Ishikawa (cell line): Measurements from ENCODE around the gene GRHL1.

Experiments
- CEBPB ChIP-seq: IDR thresholded peaks from 2 replicates; pipeline ENCODE4 v1.6.1; 2012
- CREB1 ChIP-seq: IDR thresholded peaks from 2 replicates; pipeline ENCODE4 v1.6.1; 2012; ENCODE audit warnings: low read depth
- EGR1 ChIP-seq: IDR thresholded peaks from 2 replicates; pipeline ENCODE4 v1.6.1; 2012
- EP300 ChIP-seq: IDR thresholded peaks from 2 replicates; pipeline ENCODE4 v1.6.1; 2012; ENCODE audit warnings: borderline replicate concordance
- FOXM1 ChIP-seq: IDR thresholded peaks from 2 replicates; pipeline ENCODE4 v1.6.1; 2012; ENCODE audit warnings: low read depth, borderline replicate concordance
- NFIC ChIP-seq: IDR thresholded peaks from 2 replicates; pipeline ENCODE4 v1.6.1; 2012
- RAD21 ChIP-seq: IDR thresholded peaks from 2 replicates; pipeline ENCODE4 v1.6.1; 2012; ENCODE audit warnings: low read depth
- TAF1 ChIP-seq: IDR thresholded peaks from 2 replicates; pipeline ENCODE4 v1.6.1; 2012; ENCODE audit warnings: low read depth, mild to moderate bottlenecking
- TCF12 ChIP-seq: IDR thresholded peaks from 2 replicates; pipeline ENCODE4 v1.6.1; 2012; ENCODE audit warnings: low read depth
- TEAD4 ChIP-seq: IDR thresholded peaks from 2 replicates; pipeline ENCODE4 v1.6.1; 2012
- YY1 ChIP-seq: IDR thresholded peaks from 2 replicates; pipeline ENCODE4 v1.6.1; 2012; ENCODE audit warnings: low read depth
- ZBTB7A ChIP-seq: IDR thresholded peaks from 2 replicates; pipeline ENCODE4 v1.6.1; 2012; ENCODE audit warnings: low read depth
- TF ChIP-seq, protein P1 (sequence below): IDR thresholded peaks from 2 replicates; pipeline ENCODE4 v1.6.1; 2012
- TF ChIP-seq, protein P2 (sequence below): IDR thresholded peaks from 2 replicates; pipeline ENCODE4 v1.6.1; 2012; ENCODE audit warnings: low read depth, mild to moderate bottlenecking
- TF ChIP-seq, protein P3 (sequence below): IDR thresholded peaks from 2 replicates; pipeline ENCODE4 v1.6.1; 2012

The GRHL1 gene

DNA sequence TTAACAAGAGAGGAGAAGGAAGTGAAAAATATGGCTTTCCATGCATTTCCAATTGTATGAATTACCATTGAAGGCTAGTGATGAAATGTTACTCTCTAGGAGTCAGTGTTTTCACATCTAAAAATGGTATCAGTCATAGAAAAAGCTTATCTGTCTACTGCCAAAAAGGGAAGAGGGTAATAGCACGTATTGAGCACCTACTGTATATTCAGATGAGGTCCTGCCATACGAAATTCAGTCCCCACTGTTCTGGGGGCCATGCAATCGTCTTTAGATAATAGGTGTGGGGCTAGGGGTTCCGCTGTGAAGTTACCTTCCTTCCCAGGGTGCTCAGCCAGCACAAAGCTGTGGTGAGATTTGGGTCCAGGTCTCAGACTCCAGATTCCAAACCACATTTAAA is 14.2 kb upstream of the GRHL1 start:
- TF ChIP-seq EGR1 (no peak), TAF1 (no peak), NFIC (no peak), RAD21 (no peak), CREB1 (no peak), TEAD4 (no peak)
- TF ChIP-seq, protein P1, sequence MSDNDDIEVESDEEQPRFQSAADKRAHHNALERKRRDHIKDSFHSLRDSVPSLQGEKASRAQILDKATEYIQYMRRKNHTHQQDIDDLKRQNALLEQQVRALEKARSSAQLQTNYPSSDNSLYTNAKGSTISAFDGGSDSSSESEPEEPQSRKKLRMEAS: no peak
- TF ChIP-seq, protein P2, sequence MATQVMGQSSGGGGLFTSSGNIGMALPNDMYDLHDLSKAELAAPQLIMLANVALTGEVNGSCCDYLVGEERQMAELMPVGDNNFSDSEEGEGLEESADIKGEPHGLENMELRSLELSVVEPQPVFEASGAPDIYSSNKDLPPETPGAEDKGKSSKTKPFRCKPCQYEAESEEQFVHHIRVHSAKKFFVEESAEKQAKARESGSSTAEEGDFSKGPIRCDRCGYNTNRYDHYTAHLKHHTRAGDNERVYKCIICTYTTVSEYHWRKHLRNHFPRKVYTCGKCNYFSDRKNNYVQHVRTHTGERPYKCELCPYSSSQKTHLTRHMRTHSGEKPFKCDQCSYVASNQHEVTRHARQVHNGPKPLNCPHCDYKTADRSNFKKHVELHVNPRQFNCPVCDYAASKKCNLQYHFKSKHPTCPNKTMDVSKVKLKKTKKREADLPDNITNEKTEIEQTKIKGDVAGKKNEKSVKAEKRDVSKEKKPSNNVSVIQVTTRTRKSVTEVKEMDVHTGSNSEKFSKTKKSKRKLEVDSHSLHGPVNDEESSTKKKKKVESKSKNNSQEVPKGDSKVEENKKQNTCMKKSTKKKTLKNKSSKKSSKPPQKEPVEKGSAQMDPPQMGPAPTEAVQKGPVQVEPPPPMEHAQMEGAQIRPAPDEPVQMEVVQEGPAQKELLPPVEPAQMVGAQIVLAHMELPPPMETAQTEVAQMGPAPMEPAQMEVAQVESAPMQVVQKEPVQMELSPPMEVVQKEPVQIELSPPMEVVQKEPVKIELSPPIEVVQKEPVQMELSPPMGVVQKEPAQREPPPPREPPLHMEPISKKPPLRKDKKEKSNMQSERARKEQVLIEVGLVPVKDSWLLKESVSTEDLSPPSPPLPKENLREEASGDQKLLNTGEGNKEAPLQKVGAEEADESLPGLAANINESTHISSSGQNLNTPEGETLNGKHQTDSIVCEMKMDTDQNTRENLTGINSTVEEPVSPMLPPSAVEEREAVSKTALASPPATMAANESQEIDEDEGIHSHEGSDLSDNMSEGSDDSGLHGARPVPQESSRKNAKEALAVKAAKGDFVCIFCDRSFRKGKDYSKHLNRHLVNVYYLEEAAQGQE: no peak
- TF ChIP-seq, protein P3, sequence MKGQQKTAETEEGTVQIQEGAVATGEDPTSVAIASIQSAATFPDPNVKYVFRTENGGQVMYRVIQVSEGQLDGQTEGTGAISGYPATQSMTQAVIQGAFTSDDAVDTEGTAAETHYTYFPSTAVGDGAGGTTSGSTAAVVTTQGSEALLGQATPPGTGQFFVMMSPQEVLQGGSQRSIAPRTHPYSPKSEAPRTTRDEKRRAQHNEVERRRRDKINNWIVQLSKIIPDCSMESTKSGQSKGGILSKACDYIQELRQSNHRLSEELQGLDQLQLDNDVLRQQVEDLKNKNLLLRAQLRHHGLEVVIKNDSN: no peak

DNA sequence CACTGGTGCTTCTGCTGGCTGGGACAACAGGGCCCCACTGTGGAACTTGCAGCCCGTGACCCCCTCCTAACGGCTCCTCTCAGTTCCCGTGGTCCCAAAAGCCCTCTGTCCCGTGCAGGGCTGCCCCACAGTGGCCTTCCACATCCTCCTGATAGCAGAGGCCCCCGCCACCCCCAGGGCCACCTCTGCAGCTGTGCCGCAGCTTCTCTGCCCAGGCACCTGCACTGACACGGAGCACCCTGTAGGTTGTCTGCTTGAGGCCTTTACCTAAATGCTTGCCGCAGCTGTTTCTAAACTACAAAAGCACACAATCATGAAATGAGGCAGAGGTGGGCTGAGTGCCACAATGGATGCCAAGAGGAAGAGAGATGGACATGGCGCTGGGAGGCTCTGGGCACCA is 13.5 kb upstream of the GRHL1 start:
- no peak for TF ChIP-seq NFIC
- TF ChIP-seq TAF1: no peak
- TF ChIP-seq ZBTB7A: no peak
- no peak for TF ChIP-seq EP300
- no peak for TF ChIP-seq TCF12
- no peak for TF ChIP-seq YY1
- no peak for TF ChIP-seq RAD21
- TF ChIP-seq, protein P1: no peak
- TF ChIP-seq TEAD4: no peak
- TF ChIP-seq CEBPB: no peak
- no peak for TF ChIP-seq EGR1
- TF ChIP-seq, protein P3: no peak
- TF ChIP-seq, protein P2: no peak
- TF ChIP-seq CREB1: no peak
- no peak for TF ChIP-seq FOXM1

DNA sequence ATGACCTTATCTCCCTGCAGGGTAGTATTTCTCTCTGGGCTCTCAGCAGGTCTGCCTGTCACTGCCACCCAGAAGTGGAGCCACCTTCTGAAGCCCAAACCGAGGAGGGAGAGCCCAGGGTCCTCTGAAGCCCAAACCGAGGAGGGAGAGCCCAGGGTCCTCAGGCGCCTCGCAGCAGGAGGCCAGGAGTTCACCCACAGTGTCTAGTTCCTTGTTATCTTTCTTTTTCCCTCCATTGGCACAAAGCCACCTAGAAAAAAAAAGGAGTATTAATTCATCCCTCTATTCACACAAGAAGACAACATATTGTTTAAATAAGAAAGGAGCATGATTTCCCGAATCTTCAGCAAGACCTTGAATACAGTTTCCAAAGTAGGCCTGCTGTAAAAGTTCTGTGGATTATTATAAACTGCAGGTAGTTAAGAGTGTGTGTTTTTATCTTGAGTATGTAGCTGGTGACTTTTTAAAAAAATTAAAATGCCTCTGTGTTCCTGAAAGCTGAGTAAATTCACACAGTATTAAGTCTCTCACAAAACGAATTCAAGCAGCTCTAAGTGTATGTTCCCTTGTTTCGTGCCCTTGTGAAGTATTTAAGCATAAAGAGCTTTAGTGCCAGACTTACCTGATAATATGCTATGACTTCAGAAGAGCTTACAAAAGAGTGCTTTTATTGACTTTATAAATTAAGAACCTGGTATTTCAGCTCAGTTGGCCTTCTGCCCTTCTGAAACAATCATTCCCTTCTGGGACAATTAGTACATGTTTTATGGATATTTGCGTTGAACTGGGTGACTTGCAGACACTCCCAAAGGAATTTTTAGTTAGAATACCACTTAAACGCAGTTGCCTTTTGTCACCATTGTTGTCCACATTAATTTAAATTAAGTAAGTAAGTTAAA is 11.7 kb upstream of the GRHL1 start:
- TF ChIP-seq, protein P3: no peak
- TF ChIP-seq, protein P2: no peak

DNA sequence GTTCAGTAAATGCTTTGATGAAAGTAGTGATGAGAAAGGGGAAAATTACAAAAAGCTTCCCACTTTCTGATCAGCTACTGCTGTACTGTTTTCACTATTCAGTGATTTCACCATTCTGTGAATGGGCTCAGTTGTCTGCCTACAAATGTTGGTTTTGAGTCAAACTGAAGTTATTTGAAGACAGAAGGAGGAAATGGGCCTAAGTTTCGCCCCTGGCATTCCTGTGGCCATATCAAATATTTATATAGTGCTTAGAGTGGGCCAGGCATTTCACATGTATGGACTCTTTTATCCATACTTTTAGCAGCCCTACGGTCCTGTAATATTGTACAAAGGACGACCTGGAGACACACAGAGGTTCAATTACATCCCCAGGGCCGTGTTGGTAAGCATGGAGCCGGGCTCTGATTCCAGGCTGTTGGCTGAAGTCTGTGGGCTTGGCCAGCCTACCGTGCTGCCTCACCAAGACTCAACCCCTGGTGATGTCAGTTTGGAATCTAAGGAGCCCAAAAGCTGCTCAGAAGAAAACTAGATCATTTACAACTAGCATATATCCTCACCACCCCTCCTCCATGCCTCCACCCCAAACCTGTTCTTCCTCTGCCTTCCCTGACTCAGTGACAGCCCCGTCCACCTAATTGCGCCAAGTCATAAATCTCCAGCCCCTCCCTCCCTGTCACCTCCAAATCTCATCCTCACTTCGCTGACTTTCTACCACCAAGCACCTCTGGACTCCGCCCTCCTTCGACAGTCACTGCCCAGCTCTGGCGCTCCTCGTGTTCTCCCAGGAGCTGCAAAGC is 10.1 kb upstream of the GRHL1 start:
- TF ChIP-seq EGR1 (no peak), EP300 (no peak), TEAD4 (no peak), TCF12 (no peak), ZBTB7A (no peak), RAD21 (no peak), YY1 (no peak)
- TF ChIP-seq, protein P3: no peak
- TF ChIP-seq, protein P2: no peak
